ENCODE measurements around the gene DENND6A. TPM values are rescaled to one million over a fixed set of nuclear protein-coding genes. Genes with fewer than 3 reads are reported as not detected.

DENND6A gene
- total and polyA plus RNA-seq, 2 of the 13 experiments (the other 11 are each of a cell fraction or from before 2014, with no cell fraction given), result 9.4 to 11.1 TPM

- no peak for TF ChIP-seq SMC3 (IDR thresholded peaks at IDR 0.05; ENCODE audit: low read length)
- TF ChIP-seq HDAC2 (CRISPR knock-in tag; IDR thresholded peaks at IDR 0.05), result peak; percentile 50
- TF ChIP-seq HHEX (CRISPR knock-in tag; IDR thresholded peaks at IDR 0.05), result no peak
- no peak for TF ChIP-seq IKZF1 (IDR thresholded peaks at IDR 0.05)
- no peak; the same call in 1 of the 2 replicates for TF ChIP-seq KIAA2018 (CRISPR knock-in tag; IDR thresholded peaks at IDR 0.05; ENCODE audit: borderline replicate concordance)
- TF ChIP-seq, protein P1, sequence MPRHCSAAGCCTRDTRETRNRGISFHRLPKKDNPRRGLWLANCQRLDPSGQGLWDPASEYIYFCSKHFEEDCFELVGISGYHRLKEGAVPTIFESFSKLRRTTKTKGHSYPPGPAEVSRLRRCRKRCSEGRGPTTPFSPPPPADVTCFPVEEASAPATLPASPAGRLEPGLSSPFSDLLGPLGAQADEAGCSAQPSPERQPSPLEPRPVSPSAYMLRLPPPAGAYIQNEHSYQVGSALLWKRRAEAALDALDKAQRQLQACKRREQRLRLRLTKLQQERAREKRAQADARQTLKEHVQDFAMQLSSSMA (CRISPR knock-in tag; IDR thresholded peaks at IDR 0.05), result no peak
- TF ChIP-seq ZNF574 (CRISPR knock-in tag; IDR thresholded peaks at IDR 0.05), result peak; percentile 83
- TF ChIP-seq NFKBIZ (CRISPR knock-in tag; IDR thresholded peaks at IDR 0.05), result no peak; the same call in 1 of the 2 replicates
- no peak for TF ChIP-seq RCOR2 (CRISPR knock-in tag; IDR thresholded peaks at IDR 0.05)
- TF ChIP-seq, protein P2, sequence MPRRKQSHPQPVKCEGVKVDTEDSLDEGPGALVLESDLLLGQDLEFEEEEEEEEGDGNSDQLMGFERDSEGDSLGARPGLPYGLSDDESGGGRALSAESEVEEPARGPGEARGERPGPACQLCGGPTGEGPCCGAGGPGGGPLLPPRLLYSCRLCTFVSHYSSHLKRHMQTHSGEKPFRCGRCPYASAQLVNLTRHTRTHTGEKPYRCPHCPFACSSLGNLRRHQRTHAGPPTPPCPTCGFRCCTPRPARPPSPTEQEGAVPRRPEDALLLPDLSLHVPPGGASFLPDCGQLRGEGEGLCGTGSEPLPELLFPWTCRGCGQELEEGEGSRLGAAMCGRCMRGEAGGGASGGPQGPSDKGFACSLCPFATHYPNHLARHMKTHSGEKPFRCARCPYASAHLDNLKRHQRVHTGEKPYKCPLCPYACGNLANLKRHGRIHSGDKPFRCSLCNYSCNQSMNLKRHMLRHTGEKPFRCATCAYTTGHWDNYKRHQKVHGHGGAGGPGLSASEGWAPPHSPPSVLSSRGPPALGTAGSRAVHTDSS (CRISPR knock-in tag; conservative IDR thresholded peaks at IDR 0.05), result no peak
- TF ChIP-seq HDAC1 (CRISPR knock-in tag; IDR thresholded peaks at IDR 0.05), result 0 out of 2 replicates have a peak, but pooled peaks have one; percentile 78
- no peak; the same call in 1 of the 2 replicates for TF ChIP-seq NKX3-1 (CRISPR knock-in tag; IDR thresholded peaks at IDR 0.05)
- TF ChIP-seq STAT5B (CRISPR knock-in tag; IDR thresholded peaks at IDR 0.05), result no peak; the same call in 1 of the 2 replicates
These were observed at the start of gene DENND6A (continued) for GRCh38 chr3:57692396-57693147.
